ENCODE measurements around the gene MYO3B.
"Not testable (repeated sequence)": the region's sequence is repeated elsewhere in the genome, so short reads cannot be mapped to it uniquely, and the experiment has no call there.

MYO3B gene

GRCh38 chr2:170344663-170345346 is 166.9 kb downstream of the MYO3B start:
- ChIA-PET POLR2A (no interaction called here), CTCF (interaction anchor here (1.0 to 3.1 kb wide), 3 partner anchors 16 to 64 kb away, joined by 4 to 18 read pairs (median 6); no protein-coding TSS in a partner anchor)
- no peak for TF ChIP-seq CTCF (IDR thresholded peaks at IDR 0.05; ENCODE audit: control extremely low read depth, extremely low read depth, low read depth, missing control alignments)
- DNase-seq (ENCODE audit: extremely low spot score): no peak

GRCh38 chr2:170345607-170346006 is 167.7 kb downstream of the MYO3B start:
- ChIA-PET CTCF (interaction anchor here (1.3 to 3.1 kb wide), 4 partner anchors 10 to 63 kb away, joined by 3 to 18 read pairs (median 6); no protein-coding TSS in a partner anchor), POLR2A (no interaction called here)
- no peak for DNase-seq (ENCODE audit: extremely low spot score)
- TF ChIP-seq CTCF (IDR thresholded peaks at IDR 0.05; ENCODE audit: control extremely low read depth, extremely low read depth, low read depth, missing control alignments): no peak

GRCh38 chr2:170349269-170349668 is 171.3 kb downstream of the MYO3B start:
- DNase-seq (ENCODE audit: extremely low spot score); POLR2A ChIA-PET: not testable (repeated sequence)
- CTCF ChIA-PET: interaction anchor here (1.1 to 1.6 kb wide), 3 partner anchors 12 to 466 kb away, joined by 3 to 9 read pairs (median 4); no protein-coding TSS in a partner anchor

- POLR2A ChIA-PET: no interaction called here
- CTCF ChIA-PET: interaction anchor here (1.1 kb wide), 1 partner anchor 28 kb away, joined by 3 read pairs; no protein-coding TSS in a partner anchor
- no peak for TF ChIP-seq CTCF (IDR thresholded peaks at IDR 0.05; ENCODE audit: control extremely low read depth, extremely low read depth, low read depth, missing control alignments)
- no peak for DNase-seq (ENCODE audit: extremely low spot score)
Measured at GRCh38 chr2:170350929-170351826, 173.2 kb downstream of the MYO3B start.

GRCh38 chr2:170353723-170354122 is 175.8 kb downstream of the MYO3B start:
- POLR2A ChIA-PET: no interaction called here
- CTCF ChIA-PET: interaction anchor here (1.0 kb wide), 1 partner anchor 8 kb away, joined by 5 read pairs; no protein-coding TSS in a partner anchor
- no peak for TF ChIP-seq CTCF (IDR thresholded peaks at IDR 0.05; ENCODE audit: control extremely low read depth, extremely low read depth, low read depth, missing control alignments)
- no peak for DNase-seq (ENCODE audit: extremely low spot score)

- no peak for TF ChIP-seq CTCF (IDR thresholded peaks at IDR 0.05; ENCODE audit: control extremely low read depth, extremely low read depth, low read depth, missing control alignments)
- no peak for DNase-seq (ENCODE audit: extremely low spot score)
- ChIA-PET POLR2A (no interaction called here), CTCF (no interaction called here)
Measured at GRCh38 chr2:170354388-170354787, 176.4 kb downstream of the MYO3B start.
